GM21447 (cell line): ENCODE measurements around the gene PRELID2.
"Not testable (repeated sequence)": the region's sequence is repeated elsewhere in the genome, so short reads cannot be mapped to it uniquely, and the experiment has no call there.

Experiments used
- ATAC-seq: cut with Tn5 transposase; IDR thresholded peaks from one replicate; pipeline ENCODE4 v1.9.1; 2021; ENCODE audit not compliant: unreplicated experiment

Gene PRELID2

DNA sequence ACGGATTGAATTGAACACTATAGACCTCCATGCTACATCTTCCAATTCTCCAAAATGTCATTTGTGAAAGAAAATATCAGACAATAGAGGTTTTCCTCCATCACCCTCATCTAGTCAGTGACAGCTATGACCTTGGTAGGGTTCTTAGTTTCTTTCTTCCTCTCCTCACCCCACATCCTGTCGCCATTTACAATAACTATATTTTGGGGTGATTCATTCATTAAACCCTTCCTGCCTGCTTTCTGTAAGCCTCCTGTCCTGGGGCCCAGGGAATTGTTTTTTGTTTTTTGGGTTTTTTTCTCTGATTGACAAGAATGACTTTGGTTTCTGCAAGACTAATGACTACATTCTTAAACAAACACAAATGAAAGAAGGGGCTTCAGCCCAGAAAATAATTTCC, 82.6 kb downstream of the PRELID2 start:
- ATAC-seq: no peak

DNA sequence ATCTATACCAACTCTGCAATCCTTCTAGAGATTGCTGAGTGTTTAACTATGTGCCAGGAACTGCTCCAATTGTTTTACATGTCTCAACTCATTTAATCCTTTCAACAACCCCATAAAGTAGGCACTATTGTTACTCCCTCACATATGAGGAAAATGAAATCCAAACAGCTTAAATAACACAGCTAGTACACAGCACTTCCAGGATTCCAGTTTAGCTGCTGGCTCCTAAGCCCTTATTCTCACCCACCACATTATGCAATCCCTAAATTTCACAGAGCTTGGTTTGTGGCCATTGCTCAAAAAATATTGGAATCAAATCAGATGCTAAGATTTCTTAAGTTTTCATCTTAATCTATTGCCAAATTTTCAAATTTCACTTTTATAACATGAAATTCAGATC, 84.9 kb downstream of the PRELID2 start:
- no peak for ATAC-seq

DNA sequence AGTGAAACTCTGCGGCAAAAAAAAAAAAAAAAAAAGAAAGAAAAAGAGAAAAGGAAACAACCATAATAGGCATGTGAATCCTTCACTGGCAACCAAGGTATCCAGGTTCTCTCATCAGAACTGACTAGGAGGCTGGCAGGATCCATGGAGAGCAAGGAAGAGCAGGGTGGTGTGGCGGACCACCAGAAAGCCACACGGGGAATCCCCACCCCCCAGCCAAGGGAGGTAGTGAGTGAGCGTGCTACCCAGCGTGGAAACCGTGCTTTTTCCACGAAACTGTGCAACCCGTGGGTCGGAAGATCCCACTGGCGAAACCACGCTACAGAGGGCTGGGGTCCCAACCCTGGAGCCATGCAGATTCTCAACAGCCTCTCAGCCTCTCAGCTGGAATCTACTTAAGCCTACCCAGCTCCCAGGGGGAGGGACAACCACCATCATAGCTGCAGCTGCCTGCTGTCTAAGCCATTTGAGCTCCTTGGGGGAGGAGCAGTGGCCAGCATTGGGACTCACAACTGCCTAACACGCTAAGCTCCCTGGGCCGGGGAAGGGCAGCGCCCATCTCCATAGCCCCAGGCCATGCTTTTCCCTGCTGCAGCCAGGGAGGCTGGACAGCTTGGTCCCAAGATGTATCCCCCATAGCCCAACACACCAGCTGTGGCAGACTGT, 91.6 kb downstream of the PRELID2 start:
- ATAC-seq: no peak

DNA sequence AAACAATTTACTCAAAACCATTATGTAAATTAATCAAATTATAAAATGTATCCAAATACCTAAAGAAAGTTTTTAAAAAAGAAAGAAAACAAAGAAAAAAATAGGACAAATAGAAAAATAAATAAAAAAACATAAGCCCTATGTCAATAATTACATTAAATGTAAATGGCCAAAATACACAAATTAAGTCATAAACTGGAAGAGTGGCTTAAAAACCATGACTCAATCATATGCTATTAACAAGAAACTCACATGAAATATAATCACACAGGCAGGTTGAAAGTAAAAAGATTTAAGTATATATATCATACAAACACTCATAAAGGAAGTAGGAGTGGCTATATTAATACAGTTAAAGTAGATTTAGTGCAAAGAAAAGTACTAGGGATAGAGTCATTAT, 95.3 kb downstream of the PRELID2 start:
- ATAC-seq: no peak

DNA sequence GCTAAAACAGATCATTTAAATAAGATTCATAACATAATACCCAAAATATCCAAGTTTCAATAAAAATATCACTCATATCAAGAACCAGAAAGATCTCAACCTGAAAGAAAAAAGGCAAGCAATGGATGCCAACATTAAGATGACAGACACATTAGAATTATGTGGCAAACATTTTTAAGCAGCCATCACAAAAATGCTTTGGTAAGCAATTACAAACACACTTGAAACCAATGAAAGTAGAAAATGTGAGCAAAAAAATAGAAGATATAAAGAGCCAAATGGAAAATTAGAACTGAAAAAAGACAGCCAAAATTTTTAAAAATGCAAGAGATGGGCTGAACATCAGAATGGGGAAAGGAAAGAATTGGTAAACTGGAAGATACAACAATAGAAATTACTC, 96.9 kb downstream of the PRELID2 start:
- ATAC-seq: no peak

DNA sequence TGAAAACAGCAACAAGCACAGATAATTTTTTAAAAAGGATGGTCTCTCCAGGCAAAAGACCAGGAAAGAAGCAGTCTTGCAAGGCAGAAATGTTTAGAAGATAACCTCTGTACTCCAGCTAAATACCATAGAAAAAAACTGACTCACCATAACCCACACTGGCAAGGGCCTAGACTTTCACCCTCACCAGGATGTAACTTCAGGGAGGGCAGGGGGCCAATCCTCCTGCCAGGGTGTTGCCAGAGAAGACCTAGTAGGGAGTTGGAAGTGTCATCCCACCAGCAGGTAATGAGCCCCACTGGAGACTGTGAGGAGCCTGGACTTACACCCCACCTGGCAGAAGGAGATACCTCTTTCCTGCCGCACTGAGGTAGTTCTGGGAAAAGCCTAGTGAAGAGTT, 97.6 kb downstream of the PRELID2 start:
- no peak for ATAC-seq

DNA sequence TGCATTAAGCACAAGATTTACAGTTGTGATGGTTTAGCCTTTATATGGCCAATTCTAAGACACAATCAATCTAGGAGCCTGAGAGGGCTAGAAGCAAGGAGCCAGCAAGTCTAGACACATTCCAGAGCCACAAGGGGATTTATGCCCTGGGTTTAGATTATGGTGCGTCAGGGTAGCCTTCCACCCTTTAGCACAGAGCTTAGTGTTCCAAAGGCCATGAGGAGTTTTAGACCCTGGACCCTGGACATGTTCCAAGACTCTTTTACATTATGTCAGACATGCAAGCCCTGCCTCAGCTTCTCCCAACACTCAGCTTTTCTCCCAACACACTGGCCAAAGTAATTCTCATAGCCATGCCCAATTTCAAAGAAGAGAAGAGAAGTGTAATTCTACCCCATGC, 105.2 kb downstream of the PRELID2 start:
- not testable (repeated sequence) for ATAC-seq

DNA sequence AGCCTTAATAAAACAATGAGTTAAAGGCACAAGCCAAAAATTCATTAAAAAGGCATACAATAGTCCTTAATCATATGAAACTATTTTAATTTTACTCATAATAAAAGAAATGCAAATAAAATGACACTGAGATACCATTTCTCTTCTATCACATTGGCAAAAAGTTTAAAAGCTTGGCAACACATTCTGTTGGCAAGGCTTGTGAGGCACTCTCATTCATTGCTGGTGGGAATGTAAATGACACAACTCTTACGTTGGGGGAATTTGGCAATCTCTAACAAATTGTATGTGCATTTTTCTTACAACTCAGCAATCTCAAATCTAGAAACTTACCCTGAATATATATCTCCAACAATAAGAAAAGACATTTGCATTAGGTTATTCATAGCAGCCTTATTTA, 111.6 kb downstream of the PRELID2 start:
- no peak for ATAC-seq

DNA sequence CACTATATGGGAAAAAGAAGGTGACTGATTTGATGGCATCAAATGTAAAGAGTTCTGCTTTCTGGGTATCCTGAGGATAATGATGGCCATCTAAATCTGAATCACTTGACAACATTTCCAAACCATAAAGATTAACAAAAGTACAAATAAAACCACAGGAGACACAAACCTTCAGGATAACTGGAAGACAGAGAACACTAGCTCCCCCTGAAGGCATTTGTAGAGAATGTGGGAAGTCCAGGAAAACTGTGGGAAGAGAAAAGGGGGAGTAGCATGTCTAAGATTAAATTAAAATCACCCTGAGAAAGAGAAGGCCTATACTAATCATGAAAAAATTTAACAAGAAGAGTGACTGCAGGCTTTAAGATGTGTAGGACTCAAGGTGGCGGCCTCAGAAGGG, 116.2 kb downstream of the PRELID2 start:
- no peak for ATAC-seq

DNA sequence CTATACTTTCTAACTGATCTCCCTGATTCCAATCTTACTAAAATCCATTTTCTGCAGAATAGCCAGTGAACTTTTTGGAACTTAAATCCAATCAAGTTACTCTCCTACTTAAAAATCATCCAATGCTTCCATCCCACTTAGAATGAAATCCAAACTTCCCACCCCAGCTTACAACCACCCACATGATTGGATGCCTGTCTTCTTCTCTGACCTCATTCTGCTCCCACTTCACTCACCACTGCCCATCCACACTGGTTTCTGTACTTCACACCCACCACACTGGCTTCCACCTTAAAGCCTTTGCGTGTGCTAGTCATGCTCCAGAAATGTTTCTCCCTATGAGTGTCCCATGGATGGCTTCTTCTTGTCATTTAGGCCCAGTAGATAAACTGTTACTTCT, 119.7 kb downstream of the PRELID2 start:
- ATAC-seq: no peak

DNA sequence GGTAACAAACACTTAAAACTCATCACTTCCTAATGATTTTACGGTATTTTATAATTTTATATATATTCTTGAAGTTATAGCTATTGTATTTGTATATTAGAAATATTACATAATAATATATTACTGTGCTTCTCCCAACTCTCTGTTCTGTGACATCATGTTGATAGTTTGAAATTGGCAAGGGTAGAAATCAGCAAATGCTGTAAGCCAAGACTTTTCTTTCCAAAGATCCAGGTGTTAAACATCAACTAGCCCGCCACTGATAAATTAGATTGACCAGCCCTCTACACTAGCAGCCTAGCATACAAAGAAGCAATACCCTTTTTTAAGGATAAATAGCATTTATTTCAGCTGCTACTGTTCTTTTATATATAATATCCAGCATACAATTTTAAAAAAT, 122.9 kb downstream of the PRELID2 start:
- ATAC-seq: no peak

DNA sequence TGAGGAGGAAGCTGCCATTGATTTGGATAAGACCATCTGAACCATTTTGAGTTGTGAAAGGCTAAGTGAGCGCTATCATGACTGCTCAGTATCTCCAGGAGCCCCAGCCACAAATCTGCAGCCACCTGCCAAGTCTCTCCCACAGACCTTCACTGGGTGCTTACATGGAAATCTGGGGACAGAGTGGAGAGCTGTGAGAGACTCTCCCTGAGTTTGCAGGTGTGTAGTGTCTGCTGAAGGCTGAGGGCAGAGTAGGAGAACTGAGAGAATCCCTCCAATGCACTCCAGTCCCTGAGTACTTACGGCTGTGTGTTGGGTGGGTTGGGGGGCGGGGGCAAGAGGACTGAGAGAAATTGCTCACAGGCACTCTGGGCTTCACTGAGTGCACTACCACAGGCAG, 123.7 kb downstream of the PRELID2 start:
- no peak for ATAC-seq
